Measurements from ENCODE around the gene ACBD5. TPM values are rescaled to one million over a fixed set of nuclear protein-coding genes. Genes with fewer than 3 reads are reported as not detected.

The ACBD5 gene
- total RNA-seq, 1 experiment from 2014 or later: 30.9 TPM

- DNase-seq (ENCODE audit: extremely low read depth, low read depth): peak; percentile 81
Measured at GRCh38 chr10:27155066-27155754, 85.4 kb downstream of the ACBD5 start, which contains the start of gene MASTL. MASTL (plus strand) TSS chr10:27155352; CDS start chr10:27155427, 75 bp downstream.

GRCh38 chr10:27153845-27154193 lies 86.8 kb downstream of the ACBD5 start:
- no peak for DNase-seq (ENCODE audit: extremely low read depth, low read depth)

DNA sequence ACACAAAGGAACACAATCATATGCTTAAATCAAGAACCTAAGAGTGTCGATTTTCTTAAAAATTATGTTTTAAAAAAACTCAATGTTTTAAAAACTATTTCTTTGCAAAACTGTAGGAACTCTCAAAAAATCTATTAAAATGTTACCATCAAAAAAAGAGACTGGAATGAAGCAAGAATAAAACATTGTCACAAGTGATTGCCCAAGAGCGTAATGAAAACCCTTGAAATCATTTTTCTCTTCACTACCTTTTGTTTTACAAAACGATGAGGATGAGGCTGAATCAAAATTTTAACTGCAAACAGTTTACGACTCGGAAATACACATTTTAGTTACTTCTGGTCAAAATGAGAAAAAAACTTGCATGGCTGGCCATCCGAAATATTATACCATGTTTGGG lies 87.3 kb downstream of the ACBD5 start:
- no peak for DNase-seq (ENCODE audit: extremely low read depth, low read depth)

DNA sequence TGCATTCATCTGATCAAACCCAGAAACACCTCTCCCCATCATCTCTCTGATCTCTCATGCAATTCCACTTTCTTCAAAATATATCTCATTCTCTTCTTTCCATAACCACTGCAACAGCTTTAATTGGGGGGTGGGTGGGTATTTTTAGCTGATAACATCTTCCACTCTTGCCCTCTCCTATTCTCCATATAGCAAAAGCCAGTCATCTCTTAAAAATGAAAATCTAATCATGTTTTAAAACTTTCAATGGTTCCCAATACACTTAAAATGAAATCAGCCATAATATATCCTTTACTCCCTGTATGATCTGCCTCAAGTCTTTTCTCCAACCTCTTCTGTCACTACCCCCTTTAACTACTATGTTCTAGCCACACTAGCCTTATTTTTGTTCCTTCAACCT lies 87.9 kb downstream of the ACBD5 start:
- DNase-seq (ENCODE audit: extremely low read depth, low read depth): no peak

- DNase-seq (ENCODE audit: extremely low read depth, low read depth): no peak
Measured at GRCh38 chr10:27150261-27150660, 90.3 kb downstream of the ACBD5 start.

- DNase-seq (ENCODE audit: extremely low read depth, low read depth): no peak
Measured at GRCh38 chr10:27147701-27148100, 92.9 kb downstream of the ACBD5 start.

- no peak for DNase-seq (ENCODE audit: extremely low read depth, low read depth)
Measured at GRCh38 chr10:27145937-27146336, 94.7 kb downstream of the ACBD5 start.

Small RNAs within 50 kb of the gene (small RNA-seq; reads per million reads assigned to genes)
- gene RNU2-24P (0.08 to 0.70 reads per million in 2 experiments), gene RNU7-12P (0.02 to 0.06 reads per million in 2 experiments)

Other genes starting within 250 kb of the ACBD5 start
- gene ANKRD26, start 140.3 kb downstream of the ACBD5 start, total RNA-seq (2014; rRNA removed; shearing (Covaris generic)): 3.0 and 4.7 TPM in 2 replicates
- 129 and 139 TPM in 2 replicates for gene YME1L1, start 86.4 kb downstream of the ACBD5 start, total RNA-seq (2014; rRNA removed; shearing (Covaris generic))
- gene MASTL, start 85.4 kb downstream of the ACBD5 start, total RNA-seq (2014; rRNA removed; shearing (Covaris generic)): 18.9 and 19.6 TPM in 2 replicates